Smooth muscle cell (in vitro differentiated cells): ENCODE measurements around the gene ANAPC1. TPM values are rescaled to one million over a fixed set of nuclear protein-coding genes. Genes with fewer than 3 reads are reported as not detected.

Experiments
- DNase-seq: peaks from one replicate; lab custom pipeline; 2025; ENCODE audit not compliant: unreplicated experiment; lab: John Stamatoyannopoulos, UW
- H2AFZ ChIP-seq: fragments of 200-600 bp; sonication (generic); 2 replicates; pipeline ENCODE4 v1.6.0; 2016; ENCODE audit warnings: antibody characterized with exemption, low read depth, mild to moderate bottlenecking
- H3F3A ChIP-seq: fragments of 200-600 bp; sonication (generic); 2 replicates; pipeline ENCODE4 v1.6.0; 2017; ENCODE audit warnings: antibody characterized with exemption, low read depth
- H3K27ac ChIP-seq: fragments of 200-600 bp; sonication (generic); 2 replicates; pipeline ENCODE4 v1.5.1; 2016; ENCODE audit warnings: low read depth, mild to moderate bottlenecking
- H3K27me3 ChIP-seq: fragments of 200-600 bp; sonication (generic); 2 replicates; pipeline ENCODE4 v1.6.1; 2016; ENCODE audit warnings: low read depth, mild to moderate bottlenecking
- H3K36me3 ChIP-seq: fragments of 200-600 bp; sonication (generic); 2 replicates; pipeline ENCODE4 v1.5.1; 2016; ENCODE audit warnings: low read depth
- H3K4me1 ChIP-seq: fragments of 200-600 bp; sonication (generic); 2 replicates; pipeline ENCODE4 v1.5.1; 2016; ENCODE audit warnings: low read depth
- H3K4me2 ChIP-seq: fragments of 200-600 bp; sonication (generic); 2 replicates; pipeline ENCODE4 v1.6.0; 2016; ENCODE audit warnings: mild to moderate bottlenecking
- H3K4me3 ChIP-seq: fragments of 200-600 bp; sonication (generic); 2 replicates; pipeline ENCODE4 v1.5.1; 2016; ENCODE audit warnings: mild to moderate bottlenecking
- H3K79me2 ChIP-seq: fragments of 200-600 bp; sonication (generic); 2 replicates; pipeline ENCODE4 v1.6.0; 2016; ENCODE audit warnings: low read depth, mild to moderate bottlenecking
- H3K9ac ChIP-seq: fragments of 200-600 bp; sonication (generic); 2 replicates; pipeline ENCODE4 v1.6.0; 2016; ENCODE audit warnings: low read depth
- H3K9me3 ChIP-seq: fragments of 200-600 bp; sonication (generic); replicated peaks from 2 replicates; pipeline ENCODE4 v1.5.1; 2016; ENCODE audit warnings: low read depth
- H4K20me1 ChIP-seq: fragments of 200-600 bp; sonication (generic); 2 replicates; pipeline ENCODE4 v1.6.0; 2016; ENCODE audit warnings: low read depth
- CTCF ChIP-seq: fragments of 200-600 bp; sonication (generic); IDR thresholded peaks from 2 replicates; pipeline ENCODE4 v1.5.1; 2017; ENCODE audit warnings: borderline replicate concordance, mild to moderate bottlenecking, antibody characterized with exemption; ENCODE audit not compliant: insufficient read depth, poor library complexity, severe bottlenecking
- WGBS: methylation state at CpG from one replicate; pipeline ENCODE4 v1.1.7; 2016; ENCODE audit warnings: low lambda C conversion rate; 5-methylcytosine and 5-hydroxymethylcytosine counted together
- polyA plus RNA-seq: library from polyadenylated mRNA; unstranded; fragments of >200 nt; fragmentation: Nextera tagmentation; extraction: Ambion mirVana; gene quantifications from 2 replicates; pipeline ENCODE4 v1.2.1, GENCODE V29; 2016
- total RNA-seq: library from RNA; depleted of rRNA; stranded (reverse); fragments of >200 nt; gene quantifications from 2 replicates; pipeline ENCODE4 v1.2.3, GENCODE V29; 2014

ANAPC1 gene
- total and polyA plus RNA-seq, 2 experiments from 2014 or later = 8.4 to 39.7 TPM

- no peak for DNase-seq
- H3K4me2 ChIP-seq = peak overlapping the region; percentile 99
- peak; percentile 26 for TF ChIP-seq CTCF
- WGBS = 22% methylated on average over 3 of the region's 3 CpGs
- H3K27ac ChIP-seq = peak overlapping the region; percentile 2
- H3K4me1 ChIP-seq = peaks cover 11% of the 10 kb centered on the region
- H3K9me3 ChIP-seq = no peaks in the 10 kb centered on the region
- no peak overlapping the region for H3K9ac ChIP-seq
- no peaks in the 10 kb centered on the region for H3F3A ChIP-seq
- H4K20me1 ChIP-seq = no peaks in the 10 kb centered on the region
- H3K36me3 ChIP-seq = no peaks in the 10 kb centered on the region
- peak overlapping the region; percentile 93 for H3K4me3 ChIP-seq
- H3K79me2 ChIP-seq = peaks cover 37% of the 10 kb centered on the region
- H2AFZ ChIP-seq = peak overlapping the region; percentile 26
- H3K27me3 ChIP-seq = no peaks in the 10 kb centered on the region
Observed at GRCh38 chr2:111900859-111901258, 16.9 kb upstream of the ANAPC1 start.

DNA sequence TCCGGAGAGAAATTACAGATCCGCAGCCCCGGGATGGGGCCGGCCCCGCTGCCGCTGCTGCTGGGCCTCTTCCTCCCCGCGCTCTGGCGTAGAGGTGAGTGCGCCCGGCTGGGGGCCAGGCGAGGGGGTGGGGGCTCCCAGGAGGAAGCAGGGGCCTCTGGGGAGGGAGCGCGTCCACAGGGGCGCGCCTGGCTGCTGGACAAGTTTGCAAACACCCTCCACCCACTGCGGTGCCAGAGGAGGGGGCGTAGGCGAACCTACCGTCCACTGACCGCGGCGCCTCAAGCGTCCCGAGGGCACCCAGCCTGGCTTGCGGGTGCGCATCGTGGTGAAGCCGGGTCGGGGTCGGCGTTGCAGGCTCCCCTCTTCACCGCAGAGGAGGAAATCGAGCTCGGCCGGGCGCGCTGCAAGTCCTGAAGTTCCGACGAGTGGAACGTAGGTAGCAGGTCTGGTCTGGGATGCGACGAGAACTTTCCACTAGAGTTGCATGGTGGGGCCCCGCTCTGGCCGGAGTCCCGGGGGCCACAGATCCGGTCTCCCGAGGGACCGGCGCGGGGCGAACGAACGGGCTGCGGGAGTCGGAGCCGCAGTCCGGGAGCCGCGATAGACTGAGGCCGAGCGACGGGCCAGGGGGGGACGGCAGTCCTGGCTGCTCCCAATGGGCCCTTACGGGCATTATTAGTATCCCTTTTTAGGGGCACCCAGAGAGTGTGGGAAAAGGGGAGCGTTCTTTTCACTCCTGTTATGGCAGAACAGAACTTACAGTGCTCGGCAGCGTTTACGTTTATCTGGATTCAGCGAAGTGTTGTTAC lies 14.9 kb upstream of the ANAPC1 start:
- Histone ChIP-seq H2AFZ (peak overlapping the region; percentile 97), H3K9ac (peak overlapping the region; percentile 66), H3K27ac (peak overlapping the region; percentile 46), H3K79me2 (peaks cover 30% of the 10 kb centered on the region), H3K4me3 (peak overlapping the region; percentile 93), H4K20me1 (no peaks in the 10 kb centered on the region), H3K36me3 (no peaks in the 10 kb centered on the region), H3K27me3 (no peaks in the 10 kb centered on the region), H3K9me3 (no peaks in the 10 kb centered on the region), H3K4me2 (peak overlapping the region; percentile 99), H3K4me1 (peaks cover 4% of the 10 kb centered on the region), H3F3A (no peaks in the 10 kb centered on the region)
- no peak for TF ChIP-seq CTCF
- no peak for DNase-seq
- WGBS = under 1% methylated on average over 46 of the region's 70 CpGs

- Histone ChIP-seq H3K79me2 (peaks cover 22% of the 10 kb centered on the region), H3K9ac (peak within 1 kb of the TSS; percentile 66)
- under 1% methylated on average over 15 of the region's 71 CpGs for WGBS
Observed at GRCh38 chr2:111897924-111898702, 14.1 kb upstream of the ANAPC1 start, which contains the start of gene MERTK. TSS of gene MERTK (plus strand) at chr2:111898607. CDS start at chr2:111898736, 129 bp downstream.

More at GRCh38 chr2:111897924-111898702, 14.1 kb upstream of the ANAPC1 start, which contains the start of gene MERTK:
- H3K4me2 ChIP-seq = peak within 1 kb of the TSS; percentile 99
- peaks cover 3% of the 10 kb centered on the region for H3K4me1 ChIP-seq
- H3K4me3 ChIP-seq = peak within 1 kb of the TSS; percentile 93
- no peaks in the 10 kb centered on the region for H4K20me1 ChIP-seq
- peak; percentile 85 for DNase-seq
- peak within 1 kb of the TSS; percentile 46 for H3K27ac ChIP-seq
- no peaks in the 10 kb centered on the region for H3K36me3 ChIP-seq
- H3F3A ChIP-seq = no peaks in the 10 kb centered on the region
- H2AFZ ChIP-seq = peak within 1 kb of the TSS; percentile 97
- H3K9me3 ChIP-seq = no peaks in the 10 kb centered on the region
- peak; percentile 47 for TF ChIP-seq CTCF
- H3K27me3 ChIP-seq = no peaks in the 10 kb centered on the region
